Fibroblast of the conjunctiva (primary cell): ENCODE data around the gene NFILZ.

Experiments
- DNase-seq: peaks from one replicate; pipeline ENCODE4 v3.0.0-alpha.2; 2010; ENCODE audit warnings: low read depth

Gene NFILZ

GRCh38 chr19:8642561-8642960, 12.1 kb downstream of the NFILZ start:
- DNase-seq, result no peak

DNA sequence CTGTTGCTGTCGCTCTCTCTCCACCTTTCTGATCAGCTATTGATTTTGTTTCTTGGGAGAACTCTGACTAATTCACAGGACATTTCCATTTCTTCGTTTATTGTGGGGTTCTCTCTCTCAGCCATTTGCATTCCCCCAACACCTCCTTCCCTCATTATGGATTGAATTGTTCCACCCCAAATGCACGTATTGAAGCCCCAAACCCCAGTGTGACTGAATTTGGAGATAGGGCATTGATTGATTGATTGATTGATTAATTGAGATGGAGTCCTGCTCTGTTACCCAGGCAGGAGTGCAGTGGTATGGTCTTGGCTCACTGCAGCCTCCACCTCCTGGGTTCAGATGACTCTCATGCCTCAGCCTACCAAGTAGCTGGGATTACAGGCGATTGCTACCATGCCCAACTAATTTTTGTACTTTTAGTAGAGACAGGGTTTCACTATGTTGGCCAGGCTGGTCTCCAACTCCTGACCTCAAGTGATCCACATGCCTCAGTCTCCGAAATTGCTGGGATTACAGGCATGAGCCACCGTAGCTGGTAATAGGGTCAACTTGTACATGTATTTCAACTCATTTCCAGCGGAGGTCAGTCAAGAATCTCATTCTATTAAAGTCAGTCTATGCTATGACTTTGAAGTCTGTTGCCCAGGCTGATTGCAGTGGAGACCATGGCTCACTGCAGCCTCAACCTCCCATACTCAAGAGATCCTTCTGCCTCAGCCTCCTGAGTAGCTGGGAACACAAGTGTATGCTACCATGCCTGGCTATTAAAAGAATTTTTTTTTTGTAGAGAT, 13.6 kb downstream of the NFILZ start:
- DNase-seq, result no peak

DNA sequence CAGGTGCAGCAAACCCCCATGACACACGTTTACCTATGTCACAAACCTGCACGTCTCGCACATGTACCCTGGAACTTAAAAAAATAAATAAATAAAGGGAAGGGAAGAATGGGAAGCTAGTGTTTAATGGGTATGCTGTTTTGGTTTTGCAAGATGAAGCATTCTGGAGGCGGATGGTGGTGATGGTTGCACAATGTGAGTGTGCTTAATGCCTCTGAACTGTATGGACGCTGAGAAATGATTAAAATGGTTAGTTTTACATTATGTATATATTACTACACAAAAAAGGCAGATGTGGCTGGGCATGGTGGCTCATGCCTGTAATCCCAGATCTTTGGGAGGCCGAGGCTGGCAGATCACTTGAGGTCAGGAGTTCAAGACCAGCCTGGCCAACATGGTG, 17.8 kb downstream of the NFILZ start:
- no peak for DNase-seq

DNA sequence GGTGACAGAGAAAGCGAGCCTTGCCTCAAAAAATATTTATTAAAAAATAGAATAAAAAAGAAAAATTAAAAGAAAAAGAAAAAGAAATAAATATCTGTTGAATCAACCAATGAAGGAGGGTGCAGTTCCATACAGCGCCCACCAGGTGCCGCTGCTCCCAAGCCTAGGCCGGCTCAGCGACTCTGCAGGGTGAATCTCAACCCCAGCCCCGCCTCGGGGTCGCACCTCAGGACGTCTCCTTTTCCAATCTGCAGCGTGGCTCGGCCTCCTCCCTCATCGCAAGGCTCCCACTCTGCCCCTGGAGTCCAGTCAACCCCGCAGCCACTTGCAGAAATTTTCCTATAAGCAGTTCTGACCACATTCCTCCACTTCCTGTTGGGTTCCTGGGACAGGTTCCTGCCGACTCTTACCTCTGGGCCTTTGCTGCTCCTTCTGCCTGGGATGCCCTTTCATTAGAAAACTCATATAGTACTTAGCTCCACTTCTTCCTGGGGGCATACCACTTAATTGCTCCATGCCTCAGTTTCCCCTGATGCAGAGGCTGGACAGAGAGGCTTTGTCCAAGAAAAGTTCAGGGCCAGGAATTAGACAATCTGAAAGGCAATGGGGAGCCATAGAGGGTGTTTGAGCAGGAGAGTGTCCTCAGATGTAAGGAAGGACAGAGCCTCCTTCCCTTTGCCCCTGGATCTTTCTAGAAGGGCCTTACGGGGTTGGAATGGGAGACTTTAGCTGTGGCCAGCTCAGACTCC, 24.3 kb downstream of the NFILZ start:
- peak; percentile 12 for DNase-seq

- no peak for DNase-seq
These were observed 24.9 kb downstream of the NFILZ start for GRCh38 chr19:8655340-8655709.

- no peak for DNase-seq
These were observed 27.4 kb downstream of the NFILZ start for GRCh38 chr19:8657869-8658268.

- DNase-seq, result no peak
These were observed 29.5 kb downstream of the NFILZ start for GRCh38 chr19:8659905-8660304.

- no peak for DNase-seq
These were observed 31.8 kb downstream of the NFILZ start for GRCh38 chr19:8662263-8662662.

DNA sequence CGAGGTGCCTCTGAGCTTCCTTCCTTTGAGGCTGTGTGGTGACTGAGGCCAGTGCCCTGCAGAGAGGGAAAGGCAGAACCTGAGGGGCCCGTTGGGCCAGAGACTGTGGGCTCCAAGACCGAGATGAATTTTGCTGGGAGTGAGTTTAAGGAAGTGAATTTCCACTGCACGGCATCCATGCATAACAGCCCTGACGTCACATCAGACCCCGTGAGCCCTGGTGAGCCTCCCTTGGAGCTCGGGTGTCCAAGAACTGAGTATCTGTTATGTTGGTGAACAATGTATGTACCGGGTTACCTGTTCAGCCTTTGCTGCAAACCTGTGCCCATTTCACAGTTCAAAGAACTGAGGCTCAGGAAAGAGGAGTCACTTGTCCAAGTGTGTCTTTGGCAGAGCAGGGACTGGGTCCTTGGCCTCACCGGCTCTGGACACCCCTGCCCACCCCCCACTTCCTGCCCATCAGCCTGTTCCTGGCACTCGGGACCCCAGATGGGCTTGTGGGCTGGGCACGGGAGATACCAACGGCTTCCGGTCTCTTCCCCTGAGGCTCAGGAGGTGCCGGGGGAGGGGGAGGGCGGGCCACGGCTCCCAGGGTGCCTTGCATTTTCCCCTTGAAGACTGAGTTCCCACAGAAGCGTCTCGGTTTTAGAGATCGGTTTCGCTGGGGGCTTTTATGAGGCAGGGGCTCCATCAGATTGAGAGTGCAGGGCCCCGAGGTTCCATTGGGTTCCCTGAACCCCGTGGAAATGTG, 33.7 kb downstream of the NFILZ start:
- DNase-seq, result no peak

GRCh38 chr19:8664671-8665057, 34.2 kb downstream of the NFILZ start:
- no peak for DNase-seq

- DNase-seq, result no peak
These were observed 35.2 kb downstream of the NFILZ start for GRCh38 chr19:8665468-8666213.

GRCh38 chr19:8666814-8667405, 36.5 kb downstream of the NFILZ start:
- DNase-seq, result no peak

GRCh38 chr19:8673276-8673891, 43.0 kb downstream of the NFILZ start:
- DNase-seq, result no peak

DNA sequence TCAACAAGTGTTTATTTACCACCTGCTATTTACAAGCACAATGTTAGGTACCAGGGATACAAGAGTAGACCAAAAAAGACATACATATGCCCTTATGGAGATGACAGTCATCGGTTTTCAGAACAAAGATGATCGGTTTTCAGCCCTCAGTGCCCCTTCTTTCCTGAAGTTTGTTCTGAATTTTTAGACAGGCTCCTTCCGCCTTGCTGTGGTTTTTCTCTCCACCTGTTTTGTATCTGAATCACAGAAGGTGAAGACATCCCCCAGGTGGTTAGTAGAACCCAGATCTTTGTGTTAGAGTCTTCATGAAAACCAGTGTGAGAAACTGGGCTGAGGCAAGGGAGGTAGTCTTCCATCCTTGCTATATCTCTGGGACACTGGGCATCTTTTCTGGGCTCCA, 44.6 kb downstream of the NFILZ start:
- no peak for DNase-seq

DNA sequence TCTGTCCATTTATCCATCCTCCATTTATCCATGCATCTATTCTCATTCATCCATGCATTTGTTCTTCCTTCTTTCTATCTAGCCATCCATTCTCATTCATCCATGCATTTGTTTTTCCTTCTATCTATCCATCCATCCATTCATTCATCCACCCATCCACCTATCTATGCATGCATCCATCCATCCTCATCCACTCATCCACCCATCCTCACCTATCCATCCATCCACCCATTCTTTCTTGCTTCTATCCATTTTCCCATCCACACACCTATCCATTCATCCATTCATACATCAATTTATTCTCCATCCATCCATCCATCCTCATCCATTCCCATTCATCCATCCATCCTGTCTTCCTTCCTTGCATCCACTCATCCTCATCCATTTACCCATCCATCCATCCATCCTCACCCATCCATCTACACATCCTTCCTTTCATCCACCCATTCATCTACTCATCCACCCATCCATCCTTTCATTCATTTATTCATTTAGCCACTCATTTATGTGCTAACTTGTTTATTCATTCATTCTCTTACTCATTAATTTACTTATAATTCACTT, 47.9 kb downstream of the NFILZ start:
- DNase-seq, result no peak
